BE2C (cell line): Measurements from ENCODE around the gene LRSAM1.

Experiments
- DNase-seq: peaks from one replicate; pipeline ENCODE4 v3.0.0-alpha.2; 2020
- H3K27me3 ChIP-seq: fragments of 250-450 bp; sonication (Bioruptor Pico); 2 replicates; pipeline ENCODE4 v1.5.1; 2020; ENCODE audit warnings: mild to moderate bottlenecking
- H3K36me3 ChIP-seq: fragments of 250-450 bp; sonication (Bioruptor Pico); 2 replicates; pipeline ENCODE4 v1.5.1; 2020; ENCODE audit warnings: mild to moderate bottlenecking
- H3K4me1 ChIP-seq: fragments of 250-450 bp; sonication (Bioruptor Pico); 2 replicates; pipeline ENCODE4 v1.5.1; 2020
- H3K4me3 ChIP-seq: 2 replicates; pipeline ENCODE4 v1.5.1; 2011; ENCODE audit warnings: low read depth, low read length
- H3K9me3 ChIP-seq: fragments of 250-450 bp; sonication (Bioruptor Pico); 2 replicates; pipeline ENCODE4 v1.5.1; 2020
- TF ChIP-seq, protein P1 (sequence below): IDR thresholded peaks from 2 replicates; pipeline ENCODE4 v1.5.1; 2012; ENCODE audit warnings: mild to moderate bottlenecking, low read depth, low read length

LRSAM1 gene

DNA sequence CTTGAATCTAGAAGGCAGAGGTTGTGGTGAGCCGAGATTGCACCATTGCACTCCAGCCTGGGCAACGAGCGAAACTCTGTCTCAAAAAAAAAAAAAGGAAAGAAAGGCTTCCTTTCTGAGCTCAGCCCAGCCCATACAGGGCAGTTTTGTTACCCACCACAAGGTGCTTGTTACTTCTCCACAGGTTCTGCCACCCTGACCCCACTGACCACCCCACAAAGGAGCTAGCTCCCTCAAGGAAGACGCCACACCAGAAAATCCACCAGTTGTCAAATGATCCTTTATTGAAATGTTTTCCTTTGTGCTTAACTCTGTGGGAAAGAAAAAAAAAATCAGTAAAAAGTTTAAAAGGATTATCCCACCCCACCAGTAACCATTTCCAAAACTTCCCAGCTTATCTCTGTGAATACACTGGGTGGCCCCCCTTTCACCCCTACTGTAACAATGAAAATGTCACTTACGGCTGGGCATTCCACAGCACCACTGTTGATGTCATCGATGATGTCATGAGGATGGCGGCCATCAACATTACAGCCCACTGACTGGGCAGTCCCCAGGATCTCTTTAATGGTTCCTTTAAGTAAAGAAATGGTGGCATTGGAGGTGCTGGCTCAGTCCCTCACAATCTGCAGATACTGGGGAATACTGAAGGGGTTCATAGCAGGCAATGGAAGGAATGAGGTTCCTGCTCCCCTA, 3.7 kb upstream of the LRSAM1 start:
- DNase-seq, result no peak
- no peaks in the 10 kb centered on the region for H3K4me1 ChIP-seq
- H3K36me3 ChIP-seq, result peaks cover 82% of the 10 kb centered on the region
- TF ChIP-seq, protein P1, sequence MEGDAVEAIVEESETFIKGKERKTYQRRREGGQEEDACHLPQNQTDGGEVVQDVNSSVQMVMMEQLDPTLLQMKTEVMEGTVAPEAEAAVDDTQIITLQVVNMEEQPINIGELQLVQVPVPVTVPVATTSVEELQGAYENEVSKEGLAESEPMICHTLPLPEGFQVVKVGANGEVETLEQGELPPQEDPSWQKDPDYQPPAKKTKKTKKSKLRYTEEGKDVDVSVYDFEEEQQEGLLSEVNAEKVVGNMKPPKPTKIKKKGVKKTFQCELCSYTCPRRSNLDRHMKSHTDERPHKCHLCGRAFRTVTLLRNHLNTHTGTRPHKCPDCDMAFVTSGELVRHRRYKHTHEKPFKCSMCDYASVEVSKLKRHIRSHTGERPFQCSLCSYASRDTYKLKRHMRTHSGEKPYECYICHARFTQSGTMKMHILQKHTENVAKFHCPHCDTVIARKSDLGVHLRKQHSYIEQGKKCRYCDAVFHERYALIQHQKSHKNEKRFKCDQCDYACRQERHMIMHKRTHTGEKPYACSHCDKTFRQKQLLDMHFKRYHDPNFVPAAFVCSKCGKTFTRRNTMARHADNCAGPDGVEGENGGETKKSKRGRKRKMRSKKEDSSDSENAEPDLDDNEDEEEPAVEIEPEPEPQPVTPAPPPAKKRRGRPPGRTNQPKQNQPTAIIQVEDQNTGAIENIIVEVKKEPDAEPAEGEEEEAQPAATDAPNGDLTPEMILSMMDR, result no peak
- H3K4me3 ChIP-seq, result no peak overlapping the region
- peaks cover 2% of the 10 kb centered on the region for H3K9me3 ChIP-seq
- H3K27me3 ChIP-seq, result no peaks in the 10 kb centered on the region

DNA sequence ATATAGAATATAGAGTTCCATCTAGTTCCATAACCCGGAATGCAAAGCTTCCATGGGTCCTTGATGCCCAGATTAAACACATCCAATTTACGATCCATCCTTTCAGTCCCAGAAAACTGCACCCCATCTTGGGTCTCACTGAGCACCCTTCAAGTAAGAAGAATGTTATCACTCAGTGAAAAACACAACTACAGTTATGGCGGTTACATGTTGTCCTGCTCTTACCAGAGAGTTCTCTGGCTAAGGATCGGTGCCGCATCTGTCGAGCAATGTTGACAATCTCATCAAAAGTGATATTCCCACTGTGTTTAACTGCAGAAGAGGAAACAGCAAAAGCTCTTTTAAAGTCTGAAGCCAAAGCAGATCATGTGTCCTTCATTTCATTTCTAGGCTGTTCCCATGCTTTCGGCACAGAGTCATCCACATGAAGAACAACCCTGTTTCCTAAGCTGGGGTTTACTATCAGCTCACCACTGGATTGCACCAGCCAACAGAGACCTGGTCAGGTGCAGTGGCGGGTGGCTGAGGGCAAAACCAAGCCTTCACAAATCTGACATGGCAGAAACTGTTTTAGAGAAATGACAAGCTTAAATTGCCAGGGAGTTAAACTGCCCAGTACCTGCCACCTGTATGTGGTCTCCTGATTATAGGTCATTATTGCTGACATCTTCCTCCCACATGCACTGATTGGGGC, 3.1 kb upstream of the LRSAM1 start:
- H3K4me3 ChIP-seq, result peak overlapping the region; percentile 94
- no peaks in the 10 kb centered on the region; the same call in 1 of the 2 replicates for H3K4me1 ChIP-seq
- peaks cover 75% of the 10 kb centered on the region for H3K36me3 ChIP-seq
- H3K27me3 ChIP-seq, result no peaks in the 10 kb centered on the region
- peaks cover 2% of the 10 kb centered on the region for H3K9me3 ChIP-seq
- TF ChIP-seq, protein P1, result no peak
- DNase-seq, result no peak

DNA sequence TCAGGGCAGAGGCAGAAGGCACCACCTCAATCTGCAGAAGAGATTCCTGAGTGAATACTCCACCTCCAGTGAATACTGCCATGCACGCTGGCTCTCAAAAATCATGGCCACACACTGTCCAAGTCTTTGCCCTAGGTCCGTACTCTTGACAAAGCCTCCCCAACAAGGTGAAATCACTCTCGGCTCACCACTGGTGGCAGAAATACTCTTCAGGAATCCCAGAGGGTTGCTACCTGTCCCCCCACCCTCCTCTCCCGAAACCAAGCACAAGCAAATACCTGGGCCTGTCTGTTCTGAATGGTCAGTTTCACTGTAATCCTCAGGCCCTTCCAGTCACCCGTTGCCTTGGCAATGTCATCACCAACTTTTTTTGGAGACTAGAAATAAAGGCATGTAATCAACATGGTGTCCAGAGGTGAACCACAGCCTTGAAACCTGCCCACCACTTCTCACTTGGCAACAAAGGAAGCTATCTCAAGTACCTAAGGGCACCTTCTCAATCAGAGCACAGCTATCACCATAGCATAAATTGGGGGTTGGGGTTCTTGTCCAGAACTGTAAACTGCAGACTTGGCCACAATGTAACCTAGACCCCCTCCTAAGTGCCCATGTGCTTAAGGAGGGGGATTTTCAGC, 1.9 kb upstream of the LRSAM1 start:
- Histone ChIP-seq H3K27me3 (no peaks in the 10 kb centered on the region), H3K9me3 (peaks cover 2% of the 10 kb centered on the region), H3K4me1 (no peaks in the 10 kb centered on the region; the same call in 1 of the 2 replicates), H3K36me3 (peaks cover 66% of the 10 kb centered on the region), H3K4me3 (peak overlapping the region; percentile 94)
- TF ChIP-seq, protein P1, result no peak
- no peak for DNase-seq

DNA sequence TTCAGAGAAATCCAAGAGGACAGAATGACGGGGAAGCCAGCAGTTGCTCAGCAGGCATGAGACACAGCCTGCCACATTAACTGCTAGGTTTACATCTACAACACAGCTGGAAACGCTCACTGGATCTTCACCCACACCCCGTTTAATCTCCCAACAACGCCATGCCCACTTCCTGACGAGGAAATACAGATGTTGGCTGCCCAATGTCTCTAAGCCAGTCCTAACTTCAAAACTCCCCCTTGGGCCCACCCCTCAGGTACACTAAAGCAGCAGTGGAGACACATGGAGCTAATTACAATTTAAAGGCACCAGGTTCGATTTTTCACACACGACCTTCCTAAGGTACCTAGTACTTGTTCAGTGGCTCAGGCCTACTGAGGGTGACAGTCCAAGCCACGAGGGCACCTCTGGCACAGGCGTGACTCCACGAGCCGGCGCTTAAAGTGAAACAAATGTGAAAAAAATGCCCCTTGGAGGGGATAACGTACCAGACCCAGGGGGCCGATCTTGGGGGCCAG, 1.0 kb upstream of the LRSAM1 start:
- no peaks in the 10 kb centered on the region; the same call in 1 of the 2 replicates for H3K4me1 ChIP-seq
- DNase-seq, result no peak
- H3K4me3 ChIP-seq, result peak overlapping the region; percentile 94

DNA sequence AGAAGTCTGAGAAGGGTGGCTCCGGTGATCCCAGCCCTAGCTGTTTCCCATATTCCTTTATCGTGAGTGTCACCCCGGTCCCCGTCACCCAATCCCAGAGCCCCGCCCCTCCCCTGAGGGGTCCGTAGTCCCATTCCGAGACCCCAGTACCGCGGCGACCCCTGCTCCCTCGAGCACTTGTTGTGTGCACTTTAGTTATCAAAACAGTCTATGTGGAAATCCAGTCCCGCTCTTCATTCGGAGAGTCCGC, 223 bp downstream of the LRSAM1 start:
- H3K36me3 ChIP-seq, result peaks cover 52% of the 10 kb centered on the region
- no peak for DNase-seq
- peak overlapping the region; percentile 94 for H3K4me3 ChIP-seq
- H3K27me3 ChIP-seq, result no peaks in the 10 kb centered on the region
- TF ChIP-seq, protein P1, result no peak
- no peaks in the 10 kb centered on the region for H3K9me3 ChIP-seq
- no peaks in the 10 kb centered on the region; the same call in 1 of the 2 replicates for H3K4me1 ChIP-seq

More for the DNA sequence above, 1.0 kb upstream of the LRSAM1 start:
- TF ChIP-seq, protein P1, result no peak
- Histone ChIP-seq H3K27me3 (no peaks in the 10 kb centered on the region), H3K9me3 (peaks cover 2% of the 10 kb centered on the region; the same call in 1 of the 2 replicates), H3K36me3 (peaks cover 60% of the 10 kb centered on the region)
